NCI-H2029 treated with DMSO at 0.1 percent for 48 hours (cell line): ENCODE measurements around the gene TBKBP1.
"Not testable (repeated sequence)": the region's sequence is repeated elsewhere in the genome, so short reads cannot be mapped to it uniquely, and the experiment has no call there.

Experiments used
- DNase-seq: peaks from one replicate; lab custom pipeline; 2025; lab: John Stamatoyannopoulos, UW

The TBKBP1 gene

GRCh38 chr17:47682138-47682537 is 11.8 kb upstream of the TBKBP1 start:
- no peak for DNase-seq

GRCh38 chr17:47682727-47683126 is 11.2 kb upstream of the TBKBP1 start:
- DNase-seq = not testable (repeated sequence)

GRCh38 chr17:47684025-47684424 is 9.9 kb upstream of the TBKBP1 start:
- no peak for DNase-seq

GRCh38 chr17:47684535-47685193 is 9.3 kb upstream of the TBKBP1 start:
- no peak for DNase-seq

- no peak for DNase-seq
These were observed 8.2 kb upstream of the TBKBP1 start for GRCh38 chr17:47685556-47686275.

- DNase-seq = no peak
These were observed 7.7 kb upstream of the TBKBP1 start for GRCh38 chr17:47686276-47686635.

GRCh38 chr17:47686664-47687327 is 7.2 kb upstream of the TBKBP1 start:
- no peak for DNase-seq

GRCh38 chr17:47687328-47687690 is 6.7 kb upstream of the TBKBP1 start:
- no peak for DNase-seq

GRCh38 chr17:47687748-47688147 is 6.2 kb upstream of the TBKBP1 start:
- DNase-seq = no peak

- DNase-seq = no peak
These were observed 3.8 kb upstream of the TBKBP1 start for GRCh38 chr17:47690121-47690520.

GRCh38 chr17:47692137-47692894 is 1.6 kb upstream of the TBKBP1 start:
- DNase-seq = no peak

- DNase-seq = no peak
These were observed 848 bp upstream of the TBKBP1 start for GRCh38 chr17:47692895-47693730.

GRCh38 chr17:47694581-47695428 is 844 bp downstream of the TBKBP1 start:
- DNase-seq = no peak

- no peak for DNase-seq
These were observed 1.7 kb downstream of the TBKBP1 start for GRCh38 chr17:47695429-47696376.

- no peak for DNase-seq
These were observed 3.0 kb downstream of the TBKBP1 start for GRCh38 chr17:47696717-47697642.

GRCh38 chr17:47697906-47698711 is 4.1 kb downstream of the TBKBP1 start:
- DNase-seq = no peak

- DNase-seq = peak; percentile 18
These were observed 5.0 kb downstream of the TBKBP1 start for GRCh38 chr17:47698749-47699535.
